CD14-positive monocyte (primary cell): ENCODE results near the gene CIB1. TPM values are rescaled to one million over a fixed set of nuclear protein-coding genes. Genes with fewer than 3 reads are reported as not detected.
"Not testable (repeated sequence)": the region's sequence is repeated elsewhere in the genome, so short reads cannot be mapped to it uniquely, and the experiment has no call there.

Experiments
- DNase-seq, 3 donors: peaks; one replicate each; pipeline ENCODE4 v3.0.0-alpha.2; 2011 to 2022
- H2AFZ ChIP-seq: 2 replicates; pipeline ENCODE4 v1.6.0; 2012; ENCODE audit warnings: mild to moderate bottlenecking, low read depth, low read length, inconsistent platforms; ENCODE audit not compliant: insufficient read depth, poor library complexity, severe bottlenecking
- H3K27ac ChIP-seq, 2 donors: 1 replicate in 1 of 2; 2 replicates in 1 of 2; pipeline ENCODE4 v1.5.1; 2012 to 2013; ENCODE audit warnings: low read length in 2 of 2, control low read depth in 1 of 2, inconsistent platforms in 1 of 2, low read depth in 1 of 2, mild to moderate bottlenecking in 1 of 2
- H3K27me3 ChIP-seq, 2 donors: one replicate each; pipeline versions ENCODE4 v1.6.0 to v1.6.1; 2011 to 2013; ENCODE audit warnings: low read length in 2 of 2; ENCODE audit not compliant: control insufficient read depth in 2 of 2, insufficient read depth in 2 of 2
- H3K36me3 ChIP-seq, 2 donors: replicated peaks in 1 of 2; 1 replicate in 1 of 2; 2 replicates in 1 of 2; pipeline versions ENCODE4 v1.5.1 to v1.6.1; 2012 to 2013; ENCODE audit warnings: low read length in 2 of 2, control low read depth in 1 of 2, inconsistent platforms in 1 of 2, mild to moderate bottlenecking in 1 of 2; ENCODE audit not compliant: insufficient read depth in 2 of 2, control insufficient read depth in 1 of 2
- H3K4me1 ChIP-seq, 2 donors: 1 replicate in 1 of 2; 2 replicates in 1 of 2; pipeline versions ENCODE4 v1.5.1 to v1.6.1; 2012 to 2013; ENCODE audit warnings: low read length in 2 of 2, control low read depth in 1 of 2, inconsistent platforms in 1 of 2, mild to moderate bottlenecking in 1 of 2, moderate library complexity in 1 of 2; ENCODE audit not compliant: insufficient read depth in 2 of 2, control insufficient read depth in 1 of 2
- H3K4me2 ChIP-seq: replicated peaks from 2 replicates; pipeline ENCODE3; 2012; ENCODE audit warnings: low read length, moderate library complexity, mild to moderate bottlenecking; ENCODE audit not compliant: poor library complexity, severe bottlenecking; ENCODE audit errors: extremely low read depth
- H3K4me3 ChIP-seq, 3 experiments: fragments of 200-600 bp in 1 of 3; sonication (generic) in 1 of 3; replicated peaks in 1 of 3; 1 replicate in 2 of 3; 2 replicates in 1 of 3; pipeline ENCODE4 v1.5.1; 2011 to 2013; ENCODE audit warnings: low read length in 3 of 3, mild to moderate bottlenecking in 3 of 3, control low read depth in 2 of 3, low read depth in 2 of 3, inconsistent platforms in 1 of 3, moderate library complexity in 1 of 3
- H3K79me2 ChIP-seq: 2 replicates; pipeline ENCODE4 v1.6.0; 2012; ENCODE audit warnings: mild to moderate bottlenecking, control low read depth, inconsistent platforms, low read length, moderate library complexity; ENCODE audit not compliant: insufficient read depth
- H3K9ac ChIP-seq: 2 replicates; pipeline ENCODE4 v1.6.0; 2017; ENCODE audit warnings: low read length, mild to moderate bottlenecking; ENCODE audit not compliant: insufficient read depth, poor library complexity, severe bottlenecking
- H3K9me3 ChIP-seq, 2 donors: replicated peaks in 1 of 2; 1 replicate in 1 of 2; 2 replicates in 1 of 2; pipeline versions ENCODE4 v1.5.1 to v1.6.1; 2012 to 2013; ENCODE audit warnings: low read length in 2 of 2, control low read depth in 1 of 2; ENCODE audit not compliant: control insufficient read depth in 1 of 2, insufficient read depth in 1 of 2
- H4K20me1 ChIP-seq: 2 replicates; pipeline ENCODE4 v1.6.0; 2012; ENCODE audit warnings: mild to moderate bottlenecking, low read length, control low read depth, moderate library complexity; ENCODE audit not compliant: insufficient read depth
- H3K27ac Mint-ChIP-seq, 7 donors: one replicate each; pipeline ENCODE4 v1.8.0; 2020; ENCODE audit warnings: mild to moderate bottlenecking in 7 of 7, mixed read lengths in 7 of 7, moderate library complexity in 6 of 7, inconsistent platforms in 2 of 7
- H3K27me3 Mint-ChIP-seq, 3 donors: one replicate each; pipeline ENCODE4 v1.8.0; 2021 to 2022; ENCODE audit warnings: low read depth in 3 of 3, mild to moderate bottlenecking in 3 of 3, mixed read lengths in 3 of 3, moderate library complexity in 3 of 3, inconsistent platforms in 1 of 3
- H3K36me3 Mint-ChIP-seq, 2 donors: one replicate each; pipeline ENCODE4 v1.8.0; 2020; ENCODE audit warnings: mixed read lengths in 2 of 2, inconsistent platforms in 1 of 2, mild to moderate bottlenecking in 1 of 2
- H3K4me1 Mint-ChIP-seq: one replicate; pipeline ENCODE4 v1.8.0; 2020; ENCODE audit warnings: mild to moderate bottlenecking, mixed read lengths
- H3K4me3 Mint-ChIP-seq, 2 donors: one replicate each; pipeline ENCODE4 v1.8.0; 2020; ENCODE audit warnings: mild to moderate bottlenecking in 2 of 2, mixed read lengths in 2 of 2, moderate library complexity in 1 of 2
- H3K9me3 Mint-ChIP-seq, 7 donors: one replicate each; pipeline ENCODE4 v1.8.0; 2020 to 2022; ENCODE audit warnings: mixed read lengths in 7 of 7, mild to moderate bottlenecking in 6 of 7, moderate library complexity in 6 of 7, inconsistent platforms in 2 of 7
- CTCF ChIP-seq: fragments of 200-600 bp; IDR thresholded peaks from one replicate; pipeline ENCODE4 v1.8.0; 2022; ENCODE audit warnings: antibody characterized with exemption, mild to moderate bottlenecking
- WGBS: methylation state at CpG from one replicate; pipeline ENCODE4 v1.1.5; 2013; ENCODE audit warnings: missing lambda C conversion rate; ENCODE audit not compliant: insufficient coverage; 5-methylcytosine and 5-hydroxymethylcytosine counted together
- intact Hi-C, 2 donors: fragments of 100-400 bp; cut with micrococcal nuclease; formaldehyde crosslinking; loops; one replicate each; pipeline versions ENCODE4 v1.15.0 to v1.15.1; 2023
- polyA minus RNA-seq: library from RNA; depleted of rRNA, polyadenylated mRNA; stranded (reverse); fragments of >200 nt; gene quantifications from 2 replicates; pipeline ENCODE4 v1.2.3, GENCODE V29; 2012
- polyA plus RNA-seq, 3 donors: library from polyadenylated mRNA; depleted of rRNA in 1 of 3; unstranded in 2 of 3; stranded (reverse) in 1 of 3; fragments of 300-500 nt in 2 of 3; fragments of >200 nt in 1 of 3; fragmentation: Illumina TruSeq in 2 of 3; gene quantifications; 1 replicate in 2 of 3; 2 replicates in 1 of 3; pipeline ENCODE4 v1.2.3, GENCODE V29; 2012 to 2021
- total RNA-seq, 12 experiments: library from RNA in 1 of 12; stranded (reverse) in 1 of 12; fragments of 120-200 nt in 1 of 12; gene quantifications; one replicate each; pipeline ENCODE4 v1.2.4 and lab custom pipeline; 2013 to 2026; ENCODE audit warnings: mixed read lengths in 6 of 12, inconsistent platforms in 1 of 12

CIB1 gene
- total RNA-seq (2013) = 53.4 TPM
- polyA plus RNA-seq (100 to 1,000 TPM in 2 of 3 donors, 10 to 100 TPM in 1; 77.5 to 197 (median 169) TPM), polyA minus RNA-seq (37.7 and 61.5 TPM in 2 replicates), total RNA-seq (lab: John Stamatoyannopoulos, UW) (14.7 to 73.7 (median 53.7) reads per million in 11 experiments)

GRCh38 chr15:90233387-90234095, at the start of gene CIB1:
Gene CIB1 (minus strand): TSS chr15:90233941. CDS start chr15:90233885, 56 bp downstream.
- Mint-ChIP-seq H3K4me3 (peak within 1 kb of the TSS; percentile 80 to 90), H3K36me3 (peaks cover 46 to 59% of the 10 kb centered on the region in 2 donors), H3K27me3 (peaks cover 0 to 1% (median 0%) of the 10 kb centered on the region in 3 donors), H3K9me3 (peaks cover 0 to 1% (median 0%) of the 10 kb centered on the region in 7 donors), H3K4me1 (peaks cover 40% of the 10 kb centered on the region), H3K27ac (peak within 1 kb of the TSS; percentile 88 to 96 (median 93))
- intact Hi-C loops = loop anchor here (2.0 to 10.0 kb wide), 4 partner anchors 31 to 659 kb away; partner anchors contain the start of genes NGRN (in 2 of the 2), IQGAP1 (in 1 of the 2) and TICRR (in 1 of the 2)
- Histone ChIP-seq H3K9ac (peak within 1 kb of the TSS; percentile 95), H4K20me1 (peaks cover 29% of the 10 kb centered on the region), H3K27me3 (no peaks in the 10 kb centered on the region), H3K36me3 (peaks cover 28 to 43% of the 10 kb centered on the region in 2 donors), H3K9me3 (no peaks in the 10 kb centered on the region), H3K4me3 (peak within 1 kb of the TSS; percentile 73 to 96 (median 91)), H3K4me1 (peaks cover 41 to 47% of the 10 kb centered on the region in 2 donors), H3K79me2 (peaks cover 32% of the 10 kb centered on the region), H2AFZ (peak within 1 kb of the TSS; percentile 70), H3K4me2 (peak within 1 kb of the TSS; percentile 94), H3K27ac (peak within 1 kb of the TSS; percentile 78 to 95)
- under 1% methylated on average over 63 of the region's 63 CpGs for WGBS
- peak; percentile 66 for TF ChIP-seq CTCF
- peak; percentile 97 to 98 (median 98) for DNase-seq

- not testable (repeated sequence) for H3K4me3 Mint-ChIP-seq, H3K27me3 Mint-ChIP-seq
- 83% methylated on average over 3 of the region's 6 CpGs for WGBS
Measured at GRCh38 chr15:90281637-90282036, 47.9 kb upstream of the CIB1 start.

GRCh38 chr15:90280743-90281142, 47.0 kb upstream of the CIB1 start:
- not testable (repeated sequence) for H3K4me3 Mint-ChIP-seq, H3K27ac ChIP-seq, H3K79me2 ChIP-seq, DNase-seq, H3K4me3 ChIP-seq, H3K4me2 ChIP-seq, H3K27me3 Mint-ChIP-seq, H3K27me3 ChIP-seq, H2AFZ ChIP-seq, H3K9me3 Mint-ChIP-seq, H3K9me3 ChIP-seq, H3K36me3 Mint-ChIP-seq, H3K4me1 Mint-ChIP-seq, H3K36me3 ChIP-seq, H3K27ac Mint-ChIP-seq, H4K20me1 ChIP-seq, H3K9ac ChIP-seq, H3K4me1 ChIP-seq
- intact Hi-C loops = loop anchor here in 1 of 2 donors (10.0 kb wide), 1 partner anchor 136 kb away; no protein-coding TSS in a partner anchor
- WGBS = 80% methylated on average over 2 of the region's 5 CpGs

More at GRCh38 chr15:90281637-90282036, 47.9 kb upstream of the CIB1 start:
- H3K36me3 Mint-ChIP-seq, H3K9me3 ChIP-seq, H3K4me2 ChIP-seq, H3K79me2 ChIP-seq, H3K9me3 Mint-ChIP-seq, H3K36me3 ChIP-seq, H3K27me3 ChIP-seq, H3K27ac ChIP-seq, H3K4me1 ChIP-seq, H3K4me1 Mint-ChIP-seq, H4K20me1 ChIP-seq, H2AFZ ChIP-seq, H3K9ac ChIP-seq, H3K4me3 ChIP-seq, DNase-seq: not testable (repeated sequence)
- intact Hi-C loops = loop anchor here in 1 of 2 donors (10.0 kb wide), 1 partner anchor 137 kb away; no protein-coding TSS in a partner anchor
- peak overlapping the region in 2 of 7 donors; percentile 43 to 54 for H3K27ac Mint-ChIP-seq
